H4 (cell line): Measurements from ENCODE around the gene CTTN. TPM values are rescaled to one million over a fixed set of nuclear protein-coding genes. Genes with fewer than 3 reads are reported as not detected.
"Not testable (repeated sequence)": the region's sequence is repeated elsewhere in the genome, so short reads cannot be mapped to it uniquely, and the experiment has no call there.

Experiments
- DNase-seq: peaks from one replicate; pipeline ENCODE4 v3.0.0-alpha.2; 2015; ENCODE audit warnings: low spot score
- total RNA-seq: library from RNA; depleted of rRNA; stranded (reverse); fragments of >200 nt; shearing (Covaris generic); gene quantifications from 2 replicates; pipeline ENCODE4 v1.2.3, GENCODE V29; 2014

CTTN gene
- total RNA-seq, 1 experiment from 2014 or later: 118 TPM

DNA sequence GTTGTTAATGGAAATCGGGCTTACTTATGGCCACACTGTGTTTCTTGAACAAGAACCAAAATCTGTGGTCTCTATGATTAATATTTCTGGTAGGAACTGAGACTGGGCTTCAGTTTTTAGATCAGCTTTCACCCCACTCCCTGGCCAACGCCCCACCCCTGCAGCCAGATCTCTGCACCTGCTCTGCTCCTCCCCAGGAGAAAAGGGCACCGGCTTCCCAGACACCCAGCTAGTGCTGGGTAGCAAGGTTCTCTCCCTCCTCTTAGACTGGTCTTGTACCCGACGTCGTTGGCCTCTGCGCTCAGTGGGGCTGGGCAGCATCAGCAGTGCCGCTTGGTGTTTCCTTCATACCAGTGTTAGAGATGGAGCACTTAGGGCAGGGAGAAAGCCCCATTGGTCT, 17.0 kb upstream of the CTTN start:
- no peak for DNase-seq

GRCh38 chr11:70381872-70382861, 16.2 kb upstream of the CTTN start:
- peak; percentile 75 for DNase-seq

DNA sequence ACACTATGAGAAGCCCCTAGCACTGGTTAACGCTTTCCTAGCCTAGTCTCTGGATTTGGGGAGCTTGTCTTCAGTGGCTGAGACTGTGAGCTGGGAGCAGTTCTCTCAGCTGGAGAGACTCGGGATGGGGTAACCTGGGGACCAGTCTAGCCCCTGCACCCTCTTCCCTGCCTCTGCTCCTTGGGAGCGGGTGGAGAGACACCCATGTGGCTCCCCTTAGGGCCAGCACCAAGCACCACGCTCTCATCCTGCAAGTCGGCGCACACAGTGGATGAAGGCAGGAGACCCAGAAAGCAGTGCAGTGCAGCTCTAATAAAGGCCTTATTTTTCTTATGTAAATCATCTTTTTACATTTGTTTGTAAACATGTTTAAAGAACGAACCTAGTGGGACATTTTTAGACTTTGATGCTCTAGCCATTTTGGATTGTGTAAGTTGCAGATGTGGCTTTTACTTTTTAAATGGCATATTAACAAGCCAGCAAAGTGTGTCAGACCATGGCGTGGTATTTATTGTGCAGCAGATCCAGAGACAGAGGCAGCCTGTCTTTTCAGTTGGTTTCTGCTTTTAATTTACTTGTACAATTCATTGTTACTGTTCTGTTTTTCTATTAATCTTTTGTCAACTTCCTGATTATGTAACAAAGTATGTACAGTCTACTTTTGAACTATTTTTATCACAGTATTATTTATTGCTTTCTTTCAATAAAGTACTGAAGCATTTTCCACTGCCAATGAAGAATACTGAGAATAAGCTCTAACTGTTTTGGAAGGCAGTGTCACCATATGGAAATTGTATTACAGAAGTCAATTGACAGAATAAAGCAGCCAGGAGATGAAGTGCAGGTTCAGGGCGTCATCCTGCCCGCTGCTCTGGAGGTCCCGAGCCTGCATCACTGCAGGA, 14.4 kb upstream of the CTTN start:
- no peak for DNase-seq

DNA sequence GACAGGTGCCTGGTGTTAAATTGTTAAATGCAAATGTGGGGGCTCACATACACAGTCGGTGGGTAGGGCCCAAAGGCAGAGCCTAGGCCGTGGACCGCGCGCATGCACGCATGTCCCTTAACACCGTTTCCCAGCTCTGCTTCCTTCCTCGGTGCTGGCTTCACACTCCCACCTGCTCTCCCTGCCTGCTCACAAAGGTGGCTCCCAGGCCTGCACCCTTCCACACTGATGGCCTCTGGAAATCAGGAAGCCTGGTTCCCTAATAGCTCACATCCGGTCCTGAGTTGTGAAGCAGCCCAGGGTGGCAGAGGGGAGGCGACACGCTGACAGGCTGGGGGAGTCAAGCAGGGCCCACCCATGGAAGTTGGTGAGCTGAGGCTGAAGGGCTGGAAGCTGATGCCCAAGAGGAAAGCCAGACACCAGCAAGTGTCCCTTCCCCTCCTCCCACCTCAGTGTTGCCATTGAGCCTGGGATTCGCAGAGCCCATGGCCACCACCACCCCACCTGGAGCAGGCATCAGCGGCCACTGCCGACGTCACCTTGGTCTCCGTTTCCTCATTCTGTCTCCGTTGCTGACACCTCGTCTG, 13.7 kb upstream of the CTTN start:
- no peak for DNase-seq

GRCh38 chr11:70387564-70387963, 10.8 kb upstream of the CTTN start:
- no peak for DNase-seq

DNA sequence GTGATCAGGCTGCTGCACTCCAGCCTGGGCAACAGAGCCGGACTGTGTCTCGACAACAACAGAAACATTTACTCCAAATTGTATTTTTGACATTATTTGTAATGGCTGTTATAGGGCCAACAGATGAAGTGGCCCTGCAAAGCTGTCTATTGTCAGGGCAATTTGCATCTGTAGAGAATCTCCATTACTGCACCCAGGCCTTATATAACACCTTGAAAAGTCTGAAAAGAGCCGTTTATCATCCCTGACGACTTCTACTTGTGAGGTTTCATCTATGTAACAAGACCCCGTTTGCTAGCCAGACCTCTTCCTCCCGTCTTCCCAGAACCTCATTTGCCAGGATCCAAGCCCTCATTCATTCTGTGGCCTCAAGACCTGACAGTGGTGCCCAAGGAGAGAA, 9.1 kb upstream of the CTTN start:
- DNase-seq: no peak

DNA sequence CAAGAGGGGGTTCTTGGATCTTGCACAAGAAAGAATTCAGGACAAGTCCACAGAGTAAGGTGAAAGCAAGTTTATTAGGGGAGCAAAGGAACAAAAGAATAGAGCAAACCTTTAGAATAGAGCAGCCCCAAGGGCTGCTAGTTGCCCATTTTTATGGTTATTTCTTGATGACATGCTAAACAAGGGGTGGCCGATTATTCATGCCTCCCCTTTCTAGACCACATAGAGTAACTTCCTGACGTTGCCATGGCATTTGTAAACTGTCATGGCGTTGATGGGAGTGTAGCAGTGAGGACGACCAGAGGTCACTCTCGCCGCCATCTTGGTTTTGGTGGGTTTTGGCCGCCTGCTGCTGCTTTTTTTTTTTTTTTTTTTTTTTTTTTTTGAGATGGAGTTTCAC, 7.4 kb upstream of the CTTN start:
- not testable (repeated sequence) for DNase-seq

DNA sequence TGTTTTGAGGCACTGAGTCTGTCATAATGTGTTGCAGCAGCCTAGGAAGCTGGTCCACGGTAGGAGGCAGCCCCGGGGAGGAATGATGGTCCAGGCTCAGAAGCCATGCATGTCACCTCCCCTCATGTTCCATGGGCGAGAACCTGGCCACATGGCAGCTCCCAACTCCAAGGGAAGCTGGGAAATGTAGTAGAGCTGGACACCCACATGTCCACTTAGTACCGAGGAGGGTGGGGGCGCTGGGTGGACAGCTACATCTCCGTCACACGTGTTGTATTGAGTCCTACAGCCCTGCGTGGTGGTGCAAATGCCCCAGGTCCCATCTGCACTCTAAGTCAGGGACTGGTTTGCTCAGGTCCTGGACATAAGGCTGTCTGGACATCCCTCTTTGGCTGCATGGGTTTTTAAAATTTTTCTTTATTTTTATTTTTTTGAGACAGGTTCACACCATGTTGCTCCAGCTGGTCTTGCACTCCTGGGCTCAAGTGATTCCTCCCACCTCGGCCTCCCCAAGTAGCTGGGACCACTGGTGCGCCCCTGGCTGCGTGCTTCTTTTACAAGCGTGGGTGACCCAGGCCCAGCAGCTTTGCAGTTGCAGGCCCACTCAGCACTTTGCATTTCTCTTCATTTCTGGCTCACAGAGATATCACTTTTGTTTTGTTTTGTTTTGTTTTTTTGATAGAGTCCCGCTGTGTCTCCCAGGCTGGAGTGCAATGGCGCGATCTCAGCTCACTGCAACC, 3.9 kb upstream of the CTTN start:
- DNase-seq: no peak

GRCh38 chr11:70397336-70397982, 870 bp upstream of the CTTN start:
- DNase-seq: peak; percentile 25

GRCh38 chr11:70398834-70399680, 728 bp downstream of the CTTN start:
- peak; percentile 26 for DNase-seq

- DNase-seq: peak; percentile 84
Observed at GRCh38 chr11:70399681-70400112, 1.4 kb downstream of the CTTN start.

- DNase-seq: no peak
Observed at GRCh38 chr11:70400643-70401042, 2.3 kb downstream of the CTTN start.

DNA sequence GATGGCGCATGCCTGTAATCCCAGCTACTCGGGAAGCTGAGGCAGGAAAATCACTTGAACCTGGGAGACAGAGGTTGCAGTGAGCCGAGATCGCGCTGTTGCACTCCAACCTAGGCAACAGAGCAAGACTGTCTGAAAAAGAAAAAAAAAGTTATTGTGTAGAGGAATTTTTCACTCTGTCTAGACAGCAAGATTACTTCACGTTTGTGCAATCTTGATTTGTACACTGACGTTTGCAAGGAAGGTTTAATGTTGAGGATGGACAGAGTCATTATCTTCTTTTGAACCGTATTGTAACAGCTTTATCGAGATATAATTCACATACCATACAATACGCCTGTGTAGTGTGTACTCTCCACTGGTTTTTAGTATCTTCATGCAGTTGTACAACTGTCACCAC, 3.7 kb downstream of the CTTN start:
- DNase-seq: no peak

GRCh38 chr11:70402685-70403084, 4.4 kb downstream of the CTTN start:
- no peak for DNase-seq

DNA sequence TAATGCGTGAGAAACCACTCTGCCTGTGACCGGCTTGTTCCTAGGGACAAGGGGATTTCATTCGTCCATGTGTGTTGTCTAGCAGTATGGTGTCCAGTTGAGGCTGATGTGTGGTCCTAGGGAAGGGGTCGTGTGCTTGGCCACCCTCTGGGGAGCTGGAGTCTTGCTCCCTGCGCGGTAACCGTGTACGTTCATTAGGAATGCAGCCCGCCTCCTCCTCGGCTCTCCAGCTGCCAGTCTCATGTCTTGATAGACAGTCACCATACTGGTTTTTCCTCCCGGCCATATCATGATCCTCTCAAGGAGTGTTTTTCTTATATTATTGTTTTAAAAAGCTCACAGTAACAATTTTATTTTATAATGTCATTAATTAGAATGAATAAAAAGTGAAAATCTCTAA, 5.9 kb downstream of the CTTN start:
- no peak for DNase-seq

DNA sequence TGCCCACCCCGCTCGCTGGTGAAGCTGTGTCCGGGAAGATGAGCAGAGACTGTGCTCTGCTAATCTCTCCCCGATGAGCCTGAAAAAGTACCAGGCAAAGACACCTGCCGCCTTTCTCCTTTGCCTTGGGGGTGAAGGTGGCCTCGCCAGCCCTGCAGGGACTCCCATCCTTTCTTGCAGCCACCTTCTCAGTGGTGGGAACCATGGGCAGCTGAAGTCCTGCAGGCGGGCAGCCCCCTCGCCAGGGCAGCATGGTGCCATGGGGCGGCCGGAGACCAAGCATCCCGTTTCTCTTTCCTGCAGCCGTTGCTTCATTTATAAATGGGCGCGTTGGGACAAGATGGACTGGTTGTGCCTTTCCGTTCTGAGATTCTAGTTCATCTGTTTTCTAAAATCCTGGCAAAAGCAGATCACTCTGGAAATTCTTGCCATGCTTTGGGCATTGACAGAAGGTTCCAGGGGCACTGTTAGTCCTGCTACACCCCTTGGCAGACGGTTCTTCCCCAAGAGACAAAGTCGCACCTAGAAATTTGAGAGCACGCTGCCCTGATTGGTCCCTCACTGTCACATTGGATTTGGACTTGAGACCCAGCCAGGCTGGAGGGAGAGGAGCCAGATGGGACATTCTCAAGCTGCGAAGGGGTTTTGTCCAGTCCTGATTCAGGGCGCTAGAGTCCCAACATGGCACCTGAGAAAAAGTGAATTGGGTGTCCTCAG, 7.5 kb downstream of the CTTN start:
- DNase-seq: no peak

GRCh38 chr11:70407121-70407520, 8.8 kb downstream of the CTTN start:
- no peak for DNase-seq

- DNase-seq: no peak
Observed at GRCh38 chr11:70407814-70408213, 9.5 kb downstream of the CTTN start.

DNA sequence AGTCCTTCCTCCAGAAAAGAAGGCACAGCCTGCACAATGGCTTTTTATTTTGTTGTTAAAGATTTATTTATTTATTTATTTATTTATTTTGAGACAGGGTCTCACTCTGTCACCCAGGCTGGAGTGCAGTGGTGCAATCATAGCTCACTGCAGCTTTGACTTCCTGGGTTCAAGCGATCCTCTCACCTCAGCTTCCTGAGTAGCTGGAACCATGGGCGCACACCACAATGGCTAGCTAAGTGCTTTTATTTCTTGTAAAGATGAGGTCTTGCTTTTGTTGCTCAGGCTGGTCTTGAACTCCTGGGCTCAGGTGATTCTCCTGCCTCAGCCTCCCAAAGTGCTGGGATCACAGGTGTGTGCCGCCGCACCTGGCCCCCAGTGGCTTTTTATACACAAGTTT, 10.0 kb downstream of the CTTN start:
- not testable (repeated sequence) for DNase-seq
